Measurements from ENCODE around the gene SIX1. TPM values are rescaled to one million over a fixed set of nuclear protein-coding genes. Genes with fewer than 3 reads are reported as not detected.

SIX1 gene
- polyA plus RNA-seq, 2 of the 4 experiments (the other 2 are of a cell fraction), result 4.4 to 7.2 TPM

DNA sequence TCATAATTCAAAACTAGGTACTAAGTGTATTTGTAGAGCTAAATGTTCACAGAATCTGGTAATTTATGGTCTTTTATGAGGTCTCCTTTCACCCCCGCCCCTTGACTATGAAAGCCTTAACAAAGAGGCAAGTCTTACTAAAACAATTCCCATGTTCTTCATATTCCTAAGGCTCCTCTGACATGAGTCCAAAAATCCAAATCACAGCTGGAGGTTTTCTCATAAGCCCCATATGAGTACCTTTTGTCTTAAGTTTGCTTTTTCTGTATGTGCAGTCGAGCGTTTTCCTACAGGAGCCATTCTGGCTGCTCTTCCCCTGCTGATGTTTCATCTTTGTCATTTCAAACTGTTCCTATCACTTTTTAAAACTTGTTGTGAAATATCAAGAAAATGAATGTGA lies 55.2 kb downstream of the SIX1 start (continued):
- no peak for TF ChIP-seq CBX2 (IDR thresholded peaks at IDR 0.05; ENCODE audit: borderline replicate concordance, low read depth)
- no peak for TF ChIP-seq RNF2 (IDR thresholded peaks at IDR 0.05; ENCODE audit: borderline replicate concordance, low read depth)
- no peak for TF ChIP-seq ZNF302 (CRISPR knock-in tag; IDR thresholded peaks at IDR 0.05)
- TF ChIP-seq, protein P1, sequence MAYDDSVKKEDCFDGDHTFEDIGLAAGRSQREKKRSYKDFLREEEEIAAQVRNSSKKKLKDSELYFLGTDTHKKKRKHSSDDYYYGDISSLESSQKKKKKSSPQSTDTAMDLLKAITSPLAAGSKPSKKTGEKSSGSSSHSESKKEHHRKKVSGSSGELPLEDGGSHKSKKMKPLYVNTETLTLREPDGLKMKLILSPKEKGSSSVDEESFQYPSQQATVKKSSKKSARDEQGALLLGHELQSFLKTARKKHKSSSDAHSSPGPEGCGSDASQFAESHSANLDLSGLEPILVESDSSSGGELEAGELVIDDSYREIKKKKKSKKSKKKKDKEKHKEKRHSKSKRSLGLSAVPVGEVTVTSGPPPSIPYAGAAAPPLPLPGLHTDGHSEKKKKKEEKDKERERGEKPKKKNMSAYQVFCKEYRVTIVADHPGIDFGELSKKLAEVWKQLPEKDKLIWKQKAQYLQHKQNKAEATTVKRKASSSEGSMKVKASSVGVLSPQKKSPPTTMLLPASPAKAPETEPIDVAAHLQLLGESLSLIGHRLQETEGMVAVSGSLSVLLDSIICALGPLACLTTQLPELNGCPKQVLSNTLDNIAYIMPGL (CRISPR knock-in tag; IDR thresholded peaks at IDR 0.05; ENCODE audit: borderline replicate concordance), result no peak

Other genes starting within 250 kb of the SIX1 start
- not detected in 2 replicates for gene C14orf39, start 163.4 kb downstream of the SIX1 start, polyA plus RNA-seq (2011; rRNA removed)
- not detected in 3 replicates for gene C14orf39, start 163.4 kb downstream of the SIX1 start, polyA plus RNA-seq (2017; fragmentation: RNase III; extraction: RNeasy Plus Mini Kit Qiagen cat#74134 plus additional on column Dnase treatment)
- not detected in 2 replicates for gene SIX6, start 140.3 kb downstream of the SIX1 start, polyA plus RNA-seq (2011; rRNA removed)
- not detected in 3 replicates for gene SIX6, start 140.3 kb downstream of the SIX1 start, polyA plus RNA-seq (2017; fragmentation: RNase III; extraction: RNeasy Plus Mini Kit Qiagen cat#74134 plus additional on column Dnase treatment)
- 1.8 and 4.0 TPM in 2 replicates for gene SIX4, start 74.9 kb upstream of the SIX1 start, polyA plus RNA-seq (2011; rRNA removed)
- 2.2 to 2.3 TPM (median 2.3 TPM) in 3 replicates for gene SIX4, start 74.9 kb upstream of the SIX1 start, polyA plus RNA-seq (2017; fragmentation: RNase III; extraction: RNeasy Plus Mini Kit Qiagen cat#74134 plus additional on column Dnase treatment)
- gene MNAT1, start 85.3 kb upstream of the SIX1 start, polyA plus RNA-seq (2011; rRNA removed), result 69.2 and 78.1 TPM in 2 replicates
- 42.7 to 50.9 TPM (median 42.7 TPM) in 3 replicates for gene MNAT1, start 85.3 kb upstream of the SIX1 start, polyA plus RNA-seq (2017; fragmentation: RNase III; extraction: RNeasy Plus Mini Kit Qiagen cat#74134 plus additional on column Dnase treatment)

Data from A549 (cell line).